Right renal cortex interstitium (tissue), 3 donors: ENCODE measurements around the gene RGL3. TPM values are rescaled to one million over a fixed set of nuclear protein-coding genes. Genes with fewer than 3 reads are reported as not detected.
"Not testable (repeated sequence)": the region's sequence is repeated elsewhere in the genome, so short reads cannot be mapped to it uniquely, and the experiment has no call there.

Source experiments
- DNase-seq, 3 donors: peaks; one replicate each; pipeline ENCODE4 v3.0.0-alpha.2; 2013; ENCODE audit warnings: low read depth in 3 of 3, low spot score in 2 of 3
- polyA plus RNA-seq, 3 donors: library from polyadenylated mRNA; unstranded; fragments of 120-200 nt; gene quantifications; one replicate each; pipeline ENCODE4 v1.2.1, GENCODE V29; 2013; ENCODE audit not compliant: insufficient read length in 3 of 3

The RGL3 gene
- polyA plus RNA-seq, 3 donors = 47.6 to 64.8 (median 55.5) TPM

DNA sequence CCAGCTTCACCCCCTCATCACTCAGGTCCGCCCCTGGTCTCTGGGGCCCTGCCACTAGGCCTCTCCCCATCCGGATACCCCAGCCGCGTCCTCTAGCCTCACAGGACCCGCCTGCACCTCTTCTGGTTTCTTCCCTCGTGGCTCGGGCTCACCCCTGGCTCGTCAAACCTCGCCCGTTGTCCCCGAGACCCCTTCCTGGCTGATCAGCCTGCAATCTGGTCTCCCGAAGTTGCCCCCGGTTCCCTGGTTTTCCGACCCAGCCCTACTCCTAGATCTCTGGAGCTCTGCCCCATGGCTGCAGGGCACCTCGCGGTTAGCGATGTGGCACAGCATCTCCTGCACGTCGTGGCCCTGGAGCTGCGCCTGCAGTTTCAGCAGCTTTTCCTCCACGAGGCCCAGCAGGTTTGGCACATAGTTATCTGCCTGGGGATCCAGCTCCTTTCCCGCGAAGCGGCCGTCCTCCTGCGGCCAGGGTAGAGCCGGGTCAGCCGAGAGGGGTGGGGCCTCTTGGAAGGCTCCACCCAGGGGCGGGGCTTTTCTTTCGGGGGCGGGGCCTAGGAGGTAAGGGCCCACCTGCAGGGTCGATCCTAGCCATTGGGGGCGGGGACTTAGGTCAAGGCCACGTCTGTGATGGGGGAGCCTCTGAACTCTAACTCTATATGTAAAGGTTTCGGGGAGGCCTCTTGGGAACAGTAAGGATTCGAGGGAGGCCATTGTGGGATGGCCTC is 2.4 kb upstream of the RGL3 start:
- DNase-seq = no peak

- no peak for DNase-seq
Measured at GRCh38 chr19:11420429-11421370, 1.6 kb upstream of the RGL3 start.

GRCh38 chr19:11418094-11418548 is 993 bp downstream of the RGL3 start:
- no peak for DNase-seq

DNA sequence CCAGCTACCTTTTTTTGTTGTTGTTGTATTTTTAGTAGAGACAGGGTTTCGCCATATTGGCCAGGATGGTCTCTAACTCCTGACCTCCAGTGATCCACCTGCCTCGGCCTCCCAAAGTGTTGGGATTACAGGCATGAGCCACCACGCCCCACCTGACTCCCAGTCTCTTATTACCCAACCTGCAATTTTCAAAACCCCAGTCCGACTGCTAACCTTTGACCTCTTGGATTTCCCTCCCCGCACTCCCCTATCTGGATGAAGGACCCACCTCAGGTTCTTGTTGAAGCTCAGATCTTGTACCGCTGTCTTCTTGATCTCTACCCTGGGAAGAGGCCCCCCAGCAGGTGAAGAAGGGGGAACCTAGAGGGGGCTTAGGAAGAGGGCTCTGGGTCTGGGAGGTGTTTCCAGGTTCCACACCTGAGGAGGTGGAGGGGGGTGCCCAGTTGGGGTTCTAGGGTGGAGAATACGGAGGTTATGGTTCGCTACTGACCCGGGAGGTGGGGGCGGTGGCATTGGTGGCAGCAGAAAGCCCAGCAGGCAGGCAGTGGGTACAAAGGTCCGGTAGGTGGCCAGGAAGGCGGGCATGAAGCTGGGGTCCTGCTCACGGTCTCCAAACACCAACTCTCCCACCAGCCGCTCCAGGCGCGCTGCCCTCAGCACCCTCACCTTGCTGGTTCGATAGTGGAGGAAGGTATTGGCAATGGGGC is 2.6 kb downstream of the RGL3 start:
- DNase-seq = no peak

DNA sequence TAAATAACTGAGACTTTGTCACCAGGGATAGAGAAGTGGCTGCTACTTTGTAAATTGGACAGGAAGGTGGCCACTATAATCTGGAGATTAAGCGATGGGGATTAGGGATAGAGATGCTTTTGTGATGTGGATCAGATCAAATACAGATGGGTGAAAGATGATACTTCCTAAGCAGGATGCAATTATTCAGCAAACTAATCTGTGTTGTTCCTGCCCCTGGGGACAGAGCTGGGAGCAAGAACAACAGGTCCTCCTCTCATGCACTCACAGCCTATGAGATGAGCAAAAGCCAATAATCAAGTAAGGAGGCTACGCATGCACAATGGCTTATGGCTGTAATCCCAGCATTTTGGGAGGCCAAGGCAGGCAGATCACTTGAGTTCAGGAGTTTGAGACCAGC is 4.6 kb downstream of the RGL3 start:
- DNase-seq = no peak

GRCh38 chr19:11410682-11411081 is 8.4 kb downstream of the RGL3 start:
- no peak for DNase-seq

- no peak for DNase-seq
Measured at GRCh38 chr19:11408591-11408990, 10.5 kb downstream of the RGL3 start.

GRCh38 chr19:11406703-11407236 is 12.3 kb downstream of the RGL3 start:
- not testable (repeated sequence) for DNase-seq

DNA sequence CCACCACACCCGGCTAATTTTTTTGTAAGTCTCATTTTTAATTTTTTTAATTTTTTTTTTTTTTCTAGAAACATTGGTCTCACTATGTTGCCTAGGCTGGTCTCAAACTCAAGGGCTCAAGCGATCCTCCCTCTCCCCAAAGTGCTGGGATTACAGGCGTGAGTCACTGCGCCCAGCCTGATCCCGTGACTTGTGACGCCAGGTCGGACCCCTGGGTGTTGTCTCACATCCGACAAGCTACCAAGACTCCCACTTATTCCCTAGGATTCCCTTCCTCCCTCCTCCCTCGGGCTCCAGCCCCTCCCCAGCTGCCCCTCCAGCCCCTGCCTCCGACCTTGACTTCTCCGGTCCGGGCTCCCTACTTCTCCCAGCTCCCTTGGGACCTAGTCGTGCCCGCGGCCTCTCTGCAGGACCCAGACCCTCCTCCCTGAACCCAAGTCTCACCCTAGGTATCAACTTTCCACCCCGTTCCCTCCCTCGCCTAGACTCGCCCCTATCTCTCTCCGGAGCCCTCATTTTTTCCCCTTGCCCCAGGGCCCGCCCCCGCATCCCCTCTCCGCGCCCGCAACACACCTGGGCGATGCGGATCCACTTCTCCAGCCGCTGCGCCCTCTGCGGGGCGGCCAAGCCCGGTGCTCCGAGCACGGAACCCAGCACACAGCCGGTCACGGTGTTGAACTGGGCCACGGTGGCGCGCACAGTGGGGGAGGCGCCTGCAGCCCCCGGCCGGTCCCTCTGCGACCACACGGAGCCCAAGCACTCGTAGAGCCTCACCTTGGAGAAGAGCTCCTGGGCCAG is 13.1 kb downstream of the RGL3 start:
- no peak for DNase-seq

DNA sequence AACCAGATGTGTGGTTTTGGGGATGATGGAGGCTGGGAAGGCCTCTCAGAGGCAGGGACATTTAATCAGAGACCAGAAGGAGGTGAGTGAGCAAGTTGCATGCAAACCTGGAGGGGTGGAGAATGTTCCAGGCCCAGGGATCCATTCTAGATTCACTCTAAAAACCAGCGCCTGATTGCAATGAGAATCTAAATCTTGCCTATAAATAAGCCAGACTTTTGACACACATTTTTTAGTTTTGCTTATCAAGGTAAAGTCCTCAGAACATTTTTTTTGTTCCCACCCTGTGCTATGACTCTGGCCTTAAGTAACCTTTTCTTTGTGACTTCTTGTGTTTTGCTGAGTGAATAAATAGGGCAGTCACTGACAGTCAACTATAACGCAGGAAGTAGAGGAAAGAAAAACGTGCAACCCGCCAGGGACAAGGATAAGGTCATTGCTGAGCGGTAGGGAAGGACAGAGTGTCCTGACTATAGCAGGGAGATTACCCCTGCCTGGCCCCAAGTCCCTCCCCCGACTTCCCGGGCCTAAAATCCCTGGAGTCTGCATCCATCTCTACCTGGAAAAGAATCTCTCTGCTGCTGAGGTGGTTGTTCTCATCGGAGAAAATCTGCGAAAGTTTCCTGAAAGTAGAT is 14.4 kb downstream of the RGL3 start:
- DNase-seq = no peak

- DNase-seq = no peak
Measured at GRCh38 chr19:11401808-11402543, 17.1 kb downstream of the RGL3 start.

DNA sequence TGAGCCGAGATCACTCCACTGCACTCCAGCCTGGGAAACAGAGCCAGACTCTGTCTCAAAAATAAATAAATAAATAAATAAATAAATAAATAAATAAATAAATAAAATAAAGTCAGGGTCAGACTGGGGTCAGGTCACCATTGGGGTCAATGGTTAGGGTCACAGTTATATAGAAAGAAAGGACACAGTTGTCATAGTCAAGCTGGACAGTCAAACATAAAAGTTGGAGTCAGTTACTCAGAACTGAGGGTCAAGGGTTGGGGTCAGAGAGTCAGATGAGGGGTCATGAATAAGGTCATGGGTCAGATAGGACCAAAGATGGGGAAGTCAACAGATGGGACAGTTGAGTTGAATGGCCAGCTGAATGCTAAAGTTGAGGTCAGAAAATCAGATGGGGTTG is 18.3 kb downstream of the RGL3 start:
- no peak for DNase-seq

DNA sequence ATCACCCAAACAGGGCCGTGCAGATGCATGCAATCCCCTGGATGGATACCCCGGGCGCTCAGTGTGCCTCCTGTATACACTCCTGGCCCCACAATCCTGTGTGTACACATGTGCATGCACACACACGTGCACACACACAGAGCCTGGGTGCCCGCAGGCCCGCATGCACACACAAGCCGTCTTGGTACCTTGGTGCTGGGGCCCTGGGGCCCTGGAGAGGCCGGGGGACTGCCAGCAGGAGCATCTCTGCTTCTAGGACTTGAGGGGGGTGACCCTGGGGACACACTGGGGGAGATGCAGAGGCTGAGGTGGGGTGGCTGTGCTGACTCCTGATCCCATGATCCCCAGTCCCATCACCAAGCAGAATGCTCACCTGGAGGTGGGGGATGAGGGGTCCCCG is 19.4 kb downstream of the RGL3 start:
- DNase-seq = no peak

GRCh38 chr19:11397089-11397610 is 22.0 kb downstream of the RGL3 start:
- DNase-seq = no peak

DNA sequence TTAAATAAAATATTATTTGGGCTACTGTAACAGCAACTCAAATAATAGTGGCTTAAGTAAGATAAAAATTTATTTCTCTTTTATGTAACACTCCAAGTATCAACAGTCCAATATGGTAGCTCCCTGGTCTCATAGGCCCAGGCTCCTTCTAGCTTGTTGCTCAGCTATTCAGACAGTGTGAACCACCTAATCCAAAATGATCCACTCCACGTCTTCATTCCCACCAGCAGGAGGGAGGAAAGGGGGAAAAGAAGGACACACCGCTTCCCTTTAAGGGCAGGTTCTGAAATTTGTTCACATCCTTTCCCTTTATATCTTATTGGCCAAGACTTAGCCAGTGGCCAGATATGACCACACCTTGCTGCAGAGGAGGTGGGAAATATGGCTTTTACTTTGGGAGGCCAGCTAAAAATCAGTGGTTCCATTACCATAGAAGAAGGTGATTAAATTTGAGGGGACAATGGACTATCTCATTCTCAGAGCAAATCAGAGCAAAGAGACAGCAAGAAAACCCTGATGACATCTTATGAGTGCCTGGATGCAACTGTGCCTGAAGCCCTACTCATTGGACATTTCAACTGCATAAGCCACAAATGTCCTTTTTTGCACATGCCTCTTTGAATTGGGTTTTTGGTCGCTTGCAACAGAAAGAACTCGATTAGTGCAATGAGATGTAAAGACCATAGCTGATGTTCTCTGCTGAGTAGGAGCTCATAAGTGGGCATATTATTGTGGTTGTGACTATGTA is 28.0 kb downstream of the RGL3 start:
- DNase-seq = no peak

- DNase-seq = no peak
Measured at GRCh38 chr19:11390359-11390758, 28.8 kb downstream of the RGL3 start.

DNA sequence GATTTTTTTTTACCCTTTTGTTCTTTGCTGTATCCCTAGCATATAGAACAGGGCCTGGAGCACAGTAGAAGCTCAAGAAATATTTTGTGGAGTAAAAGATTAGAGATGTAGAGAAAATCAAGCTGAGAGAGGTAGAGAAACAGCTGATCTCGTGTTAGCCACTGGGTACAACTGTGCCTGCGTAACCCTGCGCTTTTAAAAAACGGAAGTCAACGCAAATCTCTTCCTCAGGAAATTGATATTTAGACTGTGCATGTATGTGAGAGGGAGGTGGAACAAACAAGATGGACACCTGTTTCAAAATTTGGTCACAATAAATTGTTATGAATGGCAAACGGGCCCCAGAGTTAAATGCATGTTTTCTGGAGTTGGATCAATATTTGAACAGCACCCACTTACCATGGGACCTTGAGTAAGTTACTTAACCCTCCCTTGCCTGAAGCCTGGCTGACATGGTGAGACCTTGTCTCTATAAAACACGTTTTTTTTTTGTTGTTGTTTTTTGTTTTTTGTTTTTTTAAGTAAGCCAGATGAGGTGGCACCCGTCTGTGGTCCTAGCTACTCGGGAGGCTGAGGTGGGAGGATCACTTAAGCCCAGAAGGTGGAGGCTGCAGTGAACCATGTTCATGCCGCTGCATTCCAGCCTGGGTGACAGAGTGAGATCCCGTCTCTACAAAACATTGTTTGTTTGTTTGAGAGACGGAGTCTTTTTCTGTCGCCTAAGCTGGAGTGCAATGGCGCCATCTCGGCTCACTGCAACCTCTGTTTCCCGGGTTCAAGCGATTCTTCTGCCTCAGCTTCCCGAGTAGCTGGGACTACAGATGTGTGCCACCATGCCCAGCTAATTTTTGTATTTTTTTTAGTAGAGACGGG is 31.7 kb downstream of the RGL3 start:
- DNase-seq = no peak
